Fibroblast of peridontal ligament (primary cell): ENCODE results near the gene ARHGEF12.
"Not testable (repeated sequence)": the region's sequence is repeated elsewhere in the genome, so short reads cannot be mapped to it uniquely, and the experiment has no call there.

Experiments
- DNase-seq: peaks from one replicate; pipeline ENCODE4 v3.0.0-alpha.2; 2010; ENCODE audit errors: extremely low read depth

The ARHGEF12 gene

DNA sequence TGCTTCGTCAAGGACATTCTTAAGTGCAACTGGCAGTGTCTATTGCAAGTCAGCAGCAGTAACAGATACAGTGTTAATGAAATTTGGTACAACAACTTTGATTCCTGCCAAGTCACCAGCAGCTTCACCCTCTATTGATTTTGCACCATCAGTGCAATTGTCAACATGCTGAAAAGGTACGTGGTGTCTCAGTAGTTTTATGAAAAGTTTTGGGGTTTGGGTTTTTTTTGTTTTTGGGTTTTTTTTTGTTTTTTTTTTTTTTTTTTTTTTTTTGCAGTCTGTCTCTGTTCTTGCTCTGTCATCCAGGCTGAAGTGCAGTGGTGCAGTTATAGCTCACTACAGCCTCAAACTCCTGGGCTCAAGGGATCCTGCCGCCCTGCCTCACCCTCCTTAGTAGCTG, 156.3 kb downstream of the ARHGEF12 start:
- DNase-seq = no peak

DNA sequence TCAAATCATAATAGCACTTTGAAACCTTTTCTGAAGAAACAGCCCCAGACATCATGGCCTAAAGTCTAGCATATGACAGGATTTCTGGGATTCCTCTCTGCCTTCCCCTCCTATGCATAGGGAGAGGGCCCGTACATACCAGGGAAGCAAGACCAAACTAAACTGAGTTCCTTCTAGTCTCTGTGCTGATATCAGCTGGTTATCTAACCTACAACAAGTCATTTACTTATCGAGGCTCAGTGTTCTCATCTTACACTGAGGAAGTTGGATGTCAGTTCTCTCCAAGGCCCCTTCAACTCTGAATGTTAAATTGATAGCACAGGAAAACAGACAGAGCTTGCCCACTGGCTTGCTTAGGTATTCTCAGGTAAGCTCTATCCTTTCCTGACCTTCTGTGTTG, 158.4 kb downstream of the ARHGEF12 start:
- DNase-seq = no peak

DNA sequence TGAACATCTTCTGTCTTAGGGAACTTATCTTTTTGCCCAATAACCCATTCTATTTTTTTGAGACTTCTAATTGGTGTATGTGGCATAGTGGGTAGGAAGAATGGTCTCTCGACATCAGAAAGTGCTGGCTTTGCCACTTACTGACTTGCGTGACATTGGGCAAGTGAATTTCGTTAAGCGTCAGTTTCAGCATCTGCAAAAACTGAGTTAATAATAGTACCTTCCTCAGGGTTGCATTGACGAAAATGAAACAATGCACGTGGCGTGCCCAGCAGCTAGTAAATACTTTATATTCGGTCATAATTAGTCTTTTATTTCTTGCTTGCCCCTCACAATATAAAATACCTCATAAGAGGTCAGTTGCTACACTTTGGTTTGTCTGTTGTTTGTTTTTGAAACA, 162.9 kb downstream of the ARHGEF12 start:
- no peak for DNase-seq

DNA sequence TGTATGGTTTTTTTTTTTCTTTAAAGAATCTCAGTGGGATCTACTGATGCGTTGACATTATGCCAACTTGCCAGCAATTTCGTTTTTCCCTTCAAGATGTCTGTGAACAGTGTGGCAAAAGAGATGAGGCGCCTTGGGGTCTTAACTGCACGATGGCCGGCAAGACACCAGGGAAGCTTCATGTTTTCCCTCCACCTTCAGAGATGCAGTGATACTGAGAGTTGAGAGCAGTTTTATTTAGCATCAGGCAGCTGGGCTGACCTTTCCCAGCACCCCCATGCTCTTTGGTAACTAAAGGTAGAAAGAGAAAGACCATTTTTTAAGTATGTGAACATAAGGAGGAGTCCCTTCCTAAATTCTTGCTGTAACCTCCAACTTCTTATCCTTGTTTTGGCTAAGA, 163.6 kb downstream of the ARHGEF12 start:
- DNase-seq = no peak

DNA sequence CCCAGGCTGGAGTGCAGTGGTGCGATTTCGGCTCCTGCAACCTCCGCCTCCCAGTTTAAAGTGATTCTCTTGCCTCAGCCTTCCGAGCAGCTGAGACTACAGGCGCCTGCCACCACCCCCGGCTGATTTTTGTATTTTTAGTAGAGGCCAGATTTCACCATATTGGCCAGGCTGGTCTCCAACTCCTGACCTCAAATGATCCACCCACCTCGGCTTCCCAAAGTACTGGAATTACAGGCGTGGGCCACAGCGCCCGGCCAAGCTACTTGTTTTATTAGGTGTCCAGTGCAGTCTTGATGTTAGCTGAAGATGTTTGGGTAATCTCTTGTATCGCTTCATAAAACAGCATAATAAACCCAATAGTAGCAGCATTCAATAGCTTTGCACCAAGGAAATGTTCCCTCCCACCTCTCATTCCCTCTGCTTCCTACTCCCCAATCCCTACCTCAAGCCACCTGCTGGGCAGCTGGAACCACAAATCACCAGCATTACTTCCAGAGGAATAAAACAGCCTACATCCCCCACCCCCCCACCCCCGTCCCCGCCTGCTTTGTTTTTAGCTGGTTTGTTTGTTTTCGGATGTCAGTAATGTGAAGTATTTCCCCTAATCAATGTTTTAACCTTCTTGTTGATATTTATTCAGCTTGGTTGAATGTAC, 164.3 kb downstream of the ARHGEF12 start:
- DNase-seq = peak; percentile 33

DNA sequence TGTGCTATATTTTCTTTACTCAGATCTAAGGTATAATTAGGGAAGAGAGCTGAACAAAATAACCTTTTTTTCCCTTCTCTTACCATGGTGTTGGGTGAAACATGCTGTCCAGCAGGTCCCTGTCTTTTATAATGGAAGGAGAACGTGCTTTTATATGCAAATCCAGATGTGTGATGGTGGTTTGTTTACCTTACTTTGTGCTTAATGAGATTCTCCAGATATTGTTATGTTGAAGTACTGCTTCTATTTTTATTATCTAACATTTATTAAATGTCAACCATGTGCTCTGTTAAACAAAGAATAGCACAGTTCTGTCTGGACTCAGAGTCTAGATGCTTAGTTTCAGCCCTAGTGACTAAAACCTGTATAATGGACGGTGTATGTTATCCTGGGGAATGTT, 165.2 kb downstream of the ARHGEF12 start:
- DNase-seq = no peak

DNA sequence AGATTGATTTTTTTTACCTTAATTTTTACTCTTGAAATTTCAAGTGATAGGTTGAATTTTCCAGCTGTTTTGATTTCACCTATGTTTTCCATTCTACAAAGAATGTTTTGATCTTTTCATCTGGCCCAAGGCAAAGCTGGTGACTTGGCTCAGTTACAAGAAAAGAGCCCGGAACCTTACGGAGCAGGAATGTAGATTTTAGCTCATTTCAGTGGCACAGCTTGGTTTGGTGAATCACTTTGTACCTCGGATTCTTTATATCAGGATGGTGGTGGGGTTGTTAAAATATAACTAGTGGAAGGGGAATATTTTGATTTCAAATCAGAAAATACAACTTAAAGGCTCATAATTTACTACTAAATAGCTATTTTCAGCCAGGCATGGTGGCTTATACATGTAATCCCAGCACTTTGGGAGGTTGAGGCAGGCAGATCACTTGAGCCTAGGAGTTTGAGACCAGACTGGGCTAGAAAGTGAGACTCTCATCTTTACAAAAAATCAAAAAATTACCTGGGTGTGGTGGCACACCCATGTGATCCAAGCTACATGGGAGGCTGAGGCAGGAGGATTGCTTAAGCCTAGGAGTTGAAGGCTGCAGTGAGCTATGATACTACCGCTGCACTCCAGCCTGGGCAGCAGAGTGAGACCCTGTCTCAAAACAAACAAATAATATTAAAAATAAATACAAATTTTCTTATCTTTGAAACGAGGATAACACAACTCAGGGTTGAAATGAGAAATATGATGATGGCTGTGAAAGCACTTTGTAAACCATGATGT, 166.0 kb downstream of the ARHGEF12 start:
- DNase-seq = no peak

DNA sequence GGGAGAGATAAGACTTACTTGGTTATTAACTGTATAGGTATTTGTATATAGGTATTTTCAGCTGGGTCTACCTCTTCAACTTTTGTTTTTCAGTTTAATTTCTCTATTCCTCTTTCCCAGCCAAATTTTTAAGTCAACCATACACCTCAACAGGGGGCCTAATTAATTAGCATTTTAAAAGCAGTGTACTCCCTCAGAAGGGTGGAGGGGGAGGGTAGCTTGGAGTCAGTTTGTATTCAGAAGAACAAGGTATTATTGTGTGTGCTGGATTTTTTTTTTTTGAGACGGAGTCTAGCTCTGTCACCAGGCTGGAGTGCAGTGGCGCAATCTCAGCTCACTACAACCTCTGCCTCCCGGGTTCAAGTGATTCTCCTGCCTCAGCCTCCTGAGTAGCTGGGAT, 167.3 kb downstream of the ARHGEF12 start:
- DNase-seq = not testable (repeated sequence)

DNA sequence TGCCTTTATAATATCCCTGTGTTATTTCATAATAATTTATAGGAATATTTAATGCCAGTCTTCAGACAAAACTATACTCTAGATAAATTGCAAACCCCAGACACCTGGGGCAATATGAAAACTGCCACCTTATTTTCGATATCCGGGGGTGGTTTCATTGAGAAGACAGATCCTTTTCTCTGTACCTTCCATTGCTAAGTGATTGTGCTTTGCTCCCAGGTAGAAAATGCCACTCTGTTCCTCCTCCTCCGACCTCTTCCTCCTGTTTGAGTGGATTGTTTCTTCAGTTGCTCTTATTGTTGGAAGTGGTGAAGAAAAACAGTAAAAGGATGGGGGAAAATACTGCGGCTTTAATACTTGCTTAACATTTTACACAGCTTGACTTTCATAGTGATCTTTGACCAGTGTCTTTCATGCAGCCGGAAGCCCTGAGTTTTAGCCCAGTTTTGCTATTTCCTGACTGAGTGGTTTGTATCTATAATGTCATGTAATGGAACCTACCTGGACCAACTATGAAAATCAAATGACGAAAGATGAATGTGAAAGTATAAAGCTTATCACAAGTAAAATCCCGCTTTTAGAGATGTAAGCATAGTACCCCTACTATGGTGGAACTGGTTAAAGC, 169.7 kb downstream of the ARHGEF12 start:
- DNase-seq = no peak

DNA sequence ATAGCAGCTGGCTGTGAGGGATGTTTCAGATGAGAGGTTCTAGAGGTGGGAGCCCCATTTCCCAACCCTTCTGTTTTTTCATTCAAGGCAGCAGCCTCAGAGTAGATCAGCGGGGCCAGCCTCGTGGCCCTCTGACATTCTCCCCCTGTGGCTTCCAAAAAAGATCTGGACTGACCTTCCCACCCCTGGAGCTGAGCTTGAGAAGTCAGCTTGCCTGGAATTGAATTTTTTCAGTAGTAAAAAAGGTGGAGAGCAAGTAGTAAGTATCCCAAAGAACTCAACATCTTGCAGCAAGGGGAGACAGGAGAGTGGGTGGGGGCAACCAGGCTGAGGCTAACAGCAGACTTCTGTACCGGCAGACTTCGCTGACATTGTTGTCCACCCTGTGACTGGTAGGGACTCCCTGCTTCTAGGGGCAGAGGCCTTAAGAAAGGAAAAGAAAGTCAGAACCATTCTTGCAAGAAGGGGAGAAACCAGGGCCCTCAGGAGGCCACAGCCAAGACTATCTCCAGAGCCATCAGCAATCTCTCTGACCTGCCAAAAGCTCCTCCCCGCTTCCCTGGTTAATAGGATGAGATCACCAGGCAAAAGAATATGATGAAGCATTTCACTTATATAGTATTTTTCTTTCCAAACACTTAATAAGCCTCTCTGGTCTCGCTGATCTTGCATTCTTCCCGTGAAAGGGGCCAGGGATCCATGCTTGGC, 173.3 kb downstream of the ARHGEF12 start:
- no peak for DNase-seq

DNA sequence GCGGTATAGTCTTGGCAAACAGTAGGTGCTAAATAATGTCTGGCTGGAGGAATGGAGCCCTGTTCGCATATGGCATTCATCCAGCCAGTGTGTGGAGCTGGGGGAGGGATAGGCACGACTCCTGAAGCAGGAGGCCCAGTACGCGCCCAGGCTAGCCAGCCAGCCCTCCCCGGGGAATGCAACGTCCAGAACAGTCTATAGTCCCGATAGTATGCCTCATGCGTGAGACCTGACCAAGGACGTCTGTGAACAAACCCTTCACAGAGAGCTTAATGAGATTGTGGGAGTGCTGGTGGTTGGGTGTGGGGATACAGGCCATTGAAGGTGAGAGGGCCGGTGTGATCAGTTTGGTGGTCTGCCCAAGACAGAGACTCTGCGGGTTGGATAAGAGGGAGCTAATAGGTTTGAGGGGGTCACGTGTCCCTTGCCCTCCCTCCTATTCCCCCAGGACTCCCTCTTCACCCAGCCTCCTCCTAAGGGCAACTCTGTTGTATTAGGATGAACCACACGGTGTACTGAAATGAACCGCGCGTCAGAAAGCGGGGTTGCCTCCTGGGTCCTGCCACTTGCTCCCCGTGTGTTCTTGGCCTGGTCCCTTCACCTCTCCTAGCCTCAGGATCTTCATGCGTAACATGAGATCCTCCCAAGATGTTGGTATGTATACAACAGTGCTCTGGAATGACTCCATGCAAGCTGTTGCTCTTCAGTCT, 174.3 kb downstream of the ARHGEF12 start:
- no peak for DNase-seq

DNA sequence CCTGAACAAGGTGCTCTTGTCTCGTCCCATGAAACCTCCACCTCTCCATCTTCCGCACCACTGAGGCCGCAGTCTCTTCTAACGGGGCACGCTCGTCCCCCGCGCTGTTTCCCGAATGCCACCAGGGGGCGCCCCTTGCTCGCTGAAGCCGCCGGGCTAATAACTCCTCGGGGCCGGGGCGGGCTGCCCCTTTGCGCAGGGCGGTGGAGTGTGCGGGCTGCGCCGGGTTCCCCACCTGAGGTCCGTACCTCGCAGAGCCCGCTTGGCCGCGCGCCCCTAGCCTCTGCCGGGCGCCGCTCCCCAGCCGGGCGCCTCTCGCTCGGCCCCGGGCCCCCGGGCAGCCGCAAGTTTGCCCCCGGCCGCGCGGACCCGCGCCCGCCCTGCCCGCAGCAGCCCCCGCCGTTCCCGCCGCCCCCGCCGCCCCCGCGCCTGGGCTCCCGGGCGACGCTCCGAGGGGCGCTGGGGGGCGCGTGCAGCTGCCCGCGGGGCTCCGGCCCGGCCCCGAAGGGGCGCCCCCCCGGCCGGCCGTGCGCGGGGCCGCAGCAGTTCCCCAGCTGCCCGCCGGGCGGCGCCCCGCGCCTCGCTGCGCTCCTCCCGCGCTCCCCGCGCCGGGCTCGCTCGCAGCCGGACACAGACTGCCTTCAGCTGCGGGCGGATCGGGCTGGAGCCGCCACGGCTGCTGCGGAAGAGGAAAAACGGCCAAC, 175.1 kb downstream of the ARHGEF12 start, which contains the start of gene GRIK4:
TSS of gene GRIK4 (plus strand) at position 633 of the 704 bp plus-strand sequence. CDS start 148,571 bp downstream, outside the sequence.
- peak; percentile 60 for DNase-seq

DNA sequence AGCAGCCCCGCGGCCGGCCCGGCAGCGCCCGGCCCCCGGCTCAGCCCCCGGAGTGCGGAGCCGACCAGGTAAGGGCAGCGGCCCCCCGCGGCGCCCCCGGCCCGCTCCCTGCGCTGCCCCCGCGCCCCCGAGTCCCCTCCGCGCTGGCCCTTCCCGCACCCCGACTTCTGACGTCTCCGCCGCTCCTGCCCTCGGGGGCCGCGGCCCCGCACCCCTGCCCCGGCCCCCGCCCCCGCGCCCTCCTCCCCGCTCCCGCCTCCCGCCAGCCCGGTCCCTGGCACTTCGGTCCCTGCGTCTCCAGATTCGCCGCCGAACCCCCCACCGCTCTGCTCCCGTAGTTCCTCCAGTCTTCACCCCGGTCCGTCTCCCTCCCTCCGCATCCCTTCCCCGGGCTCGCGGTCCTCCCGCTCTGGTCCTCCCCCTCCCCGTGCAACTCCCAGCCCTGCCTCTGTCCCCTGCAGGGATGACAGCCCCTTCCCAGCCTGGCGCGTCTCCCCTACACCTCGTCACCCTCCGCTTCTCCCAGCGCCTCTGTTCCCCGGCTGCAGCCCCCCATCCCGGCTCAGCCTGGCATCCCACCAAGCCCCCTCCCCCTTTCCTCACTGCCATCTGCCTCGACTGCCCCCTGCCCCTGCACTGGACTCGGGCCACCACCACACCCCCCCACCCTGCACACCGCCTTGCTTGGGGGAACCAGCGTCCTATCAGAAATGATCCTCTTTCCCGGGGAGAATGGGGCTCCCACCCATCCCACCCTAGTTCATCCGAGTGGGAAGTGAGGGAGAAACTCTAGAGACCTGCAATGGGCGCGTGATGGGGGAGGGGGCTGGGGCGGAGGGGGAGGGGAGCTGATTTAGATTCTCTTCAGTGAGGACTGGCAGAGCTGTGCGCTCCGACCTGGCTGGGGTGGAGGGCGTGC, 175.9 kb downstream of the ARHGEF12 start:
- no peak for DNase-seq

DNA sequence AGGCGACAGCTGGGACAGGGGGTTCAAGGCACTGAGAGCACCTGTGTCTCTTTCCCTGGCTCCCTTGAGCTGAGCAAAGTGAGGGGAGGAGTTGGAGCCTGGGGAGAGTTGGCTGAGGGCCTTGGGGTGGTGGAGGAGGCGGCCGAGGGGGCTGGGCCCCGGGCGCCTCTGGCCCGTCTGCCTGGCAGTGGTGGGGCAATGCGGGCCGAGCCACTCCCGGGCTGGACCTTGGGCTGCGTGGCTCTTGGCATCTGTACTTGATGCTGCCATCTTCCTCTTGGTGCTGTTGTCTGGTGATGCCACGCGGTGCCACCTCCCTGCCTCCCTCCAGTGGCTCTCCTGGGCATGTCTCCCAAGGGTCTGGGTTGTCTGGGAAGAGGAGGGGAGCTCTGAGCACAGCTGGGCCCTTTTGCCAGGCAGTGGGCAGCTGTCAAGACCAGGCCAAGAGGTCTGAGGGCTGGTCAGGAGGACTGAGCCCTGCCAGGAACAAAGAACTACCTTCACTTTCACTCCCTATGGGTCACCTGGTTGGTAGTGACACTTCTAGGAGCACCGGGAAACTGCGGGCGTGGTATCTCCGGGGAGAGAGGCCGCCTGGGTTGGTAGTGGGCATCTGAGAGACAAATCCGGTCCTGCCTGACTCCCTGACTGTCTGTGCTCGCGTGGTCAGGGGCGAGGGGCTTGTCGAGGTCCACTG, 176.7 kb downstream of the ARHGEF12 start:
- DNase-seq = no peak

DNA sequence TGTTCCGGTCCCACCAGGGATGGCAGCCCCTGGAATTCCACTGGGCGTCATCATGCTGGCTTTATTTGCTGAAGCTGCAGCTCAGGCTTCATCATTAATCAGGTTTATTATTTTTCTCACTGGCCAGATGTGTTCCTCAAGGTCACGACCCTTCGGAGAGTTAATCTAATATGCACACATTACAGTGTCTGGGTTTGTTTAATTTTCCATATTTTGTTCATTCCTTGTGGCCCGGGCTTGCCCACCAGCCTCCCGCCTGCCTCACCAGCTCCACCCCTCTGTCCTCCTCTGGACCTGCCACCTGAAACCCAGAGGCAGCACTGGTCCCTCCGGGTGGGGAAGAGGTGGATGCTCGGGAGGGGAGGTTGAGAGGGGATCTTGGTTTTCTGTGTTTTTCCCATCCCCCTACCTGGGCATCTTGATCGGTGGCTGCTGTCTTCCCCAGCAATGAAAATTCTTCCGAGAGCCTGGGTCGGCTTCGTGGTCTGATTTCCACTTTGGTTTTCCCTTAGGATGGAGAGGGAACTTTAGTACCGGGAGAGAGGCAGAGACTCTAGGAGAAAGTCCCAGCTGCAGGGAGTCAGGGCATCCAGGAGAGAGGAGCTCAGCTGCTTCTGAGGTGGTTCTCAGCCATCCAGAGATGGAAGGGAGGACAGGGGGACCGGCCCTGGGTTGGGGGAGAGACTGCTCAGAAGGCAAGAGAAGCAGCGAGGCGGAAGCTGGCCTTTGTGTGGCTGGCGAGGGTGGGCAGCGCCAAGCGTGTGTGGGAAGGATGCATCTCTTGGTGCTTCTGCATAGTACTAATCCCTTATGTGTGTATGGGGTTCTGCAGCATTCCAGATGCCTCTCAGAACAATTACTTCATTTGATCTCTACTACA, 177.5 kb downstream of the ARHGEF12 start:
- DNase-seq = no peak

DNA sequence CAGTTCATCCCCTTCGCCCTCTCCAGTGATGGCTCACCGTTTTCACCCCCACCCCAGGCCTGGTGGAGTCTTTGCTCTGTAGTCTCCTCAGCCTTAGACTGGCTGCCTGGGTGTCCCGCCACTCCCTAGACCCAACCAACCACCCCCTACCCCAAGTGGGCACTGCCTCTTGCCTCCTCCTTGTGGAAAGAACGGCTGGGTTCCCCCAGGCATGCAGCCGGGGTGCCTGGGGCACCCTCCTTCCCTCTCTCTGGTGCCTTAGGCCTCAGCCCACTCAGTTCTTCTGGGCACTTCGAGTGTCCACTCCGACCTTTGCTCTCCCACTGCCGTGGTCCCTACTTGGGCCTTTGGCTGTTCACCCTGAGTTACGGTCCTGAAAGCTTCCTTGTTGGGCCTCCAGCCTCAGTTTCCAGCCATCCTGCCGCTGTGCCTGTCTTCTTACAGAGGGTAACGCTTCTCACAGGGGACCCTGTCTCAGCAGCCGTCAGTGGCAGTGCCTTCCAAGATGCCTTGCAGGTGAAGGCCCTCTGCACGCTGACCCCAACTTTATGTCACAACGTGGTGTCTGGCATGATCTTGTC, 178.4 kb downstream of the ARHGEF12 start:
- no peak for DNase-seq

DNA sequence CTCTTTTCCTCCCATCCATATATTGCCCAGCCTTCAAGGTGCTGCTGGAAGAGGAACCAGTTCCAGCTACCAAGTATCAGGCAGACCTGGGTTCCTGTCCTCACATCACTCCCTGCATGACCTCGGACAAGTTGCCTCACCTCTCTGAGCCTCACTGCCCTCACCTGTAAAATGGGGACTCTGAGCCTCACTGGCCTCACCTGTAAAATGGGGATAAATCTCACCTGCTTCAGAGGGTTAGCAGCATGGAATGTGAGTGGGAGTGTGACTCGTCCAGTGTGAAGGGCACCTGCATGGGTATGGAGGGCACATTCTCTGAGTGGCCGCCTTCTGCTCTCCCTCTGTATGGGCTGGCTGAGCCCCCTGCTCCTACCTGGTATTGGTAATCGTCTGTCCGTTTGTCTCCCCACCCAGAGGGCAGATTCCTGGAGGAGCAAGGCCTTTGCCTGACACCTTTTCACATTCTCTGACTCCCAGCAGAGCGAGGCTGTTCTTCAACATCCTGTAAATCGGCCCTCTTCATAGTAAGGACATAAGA, 179.0 kb downstream of the ARHGEF12 start:
- DNase-seq = no peak
